SK-N-SH (cell line): ENCODE measurements around the gene PLPPR5. TPM values are rescaled to one million over a fixed set of nuclear protein-coding genes. Genes with fewer than 3 reads are reported as not detected.

ENCODE experiments used
- CTCF ChIA-PET: fragments of 300-600, 350-600 bp; formaldehyde crosslinking; extraction: SDS; loops from one replicate; lab custom pipeline; 2021; lab: Yijun Ruan, JAX
- POLR2A ChIA-PET: fragments of 350-600 bp; sonication (Branson Sonifier 250); formaldehyde crosslinking; extraction: SDS; loops from one replicate; lab custom pipeline; 2020; ENCODE audit warnings: antibody characterized with exemption, inconsistent platforms; lab: Yijun Ruan, JAX
- DNase-seq: peaks from one replicate; pipeline ENCODE4 v3.0.0; 2012
- H2AFZ ChIP-seq: fragments of 200-600 bp; sonication (generic); 2 replicates; pipeline ENCODE4 v1.8.1; 2016; ENCODE audit warnings: antibody characterized with exemption, mild to moderate bottlenecking, low read depth
- H3F3A ChIP-seq: fragments of 200-600 bp; sonication (generic); replicated peaks from 2 replicates; pipeline ENCODE3; 2016; ENCODE audit warnings: antibody characterized with exemption, mild to moderate bottlenecking; ENCODE audit not compliant: insufficient read depth
- H3K27ac ChIP-seq, 2 experiments: fragments of 200-500 bp in 1 of 2; fragments of 200-600 bp in 1 of 2; sonication (Bioruptor generic) in 1 of 2; sonication (generic), shearing (Covaris generic) in 1 of 2; 2 replicates each; pipeline versions ENCODE4 v1.5.1 to v1.6.1; 2014 to 2016; ENCODE audit warnings: low read depth in 2 of 2, inconsistent platforms in 1 of 2, low read length in 1 of 2, mild to moderate bottlenecking in 1 of 2, mixed read lengths in 1 of 2
- H3K27me3 ChIP-seq: fragments of 200-600 bp; sonication (generic), shearing (Covaris generic); 2 replicates; pipeline ENCODE4 v1.6.1; 2016; ENCODE audit warnings: mixed run types; ENCODE audit not compliant: insufficient read depth
- H3K36me3 ChIP-seq, 2 experiments: fragments of 200-500 bp in 1 of 2; fragments of 200-600 bp in 1 of 2; sonication (Bioruptor generic) in 1 of 2; sonication (generic) in 1 of 2; replicated peaks in 1 of 2; 2 replicates each; pipeline versions ENCODE3 to v1.5.1; 2014 to 2016; ENCODE audit warnings: low read length in 1 of 2, mild to moderate bottlenecking in 1 of 2; ENCODE audit not compliant: insufficient read depth in 2 of 2, control insufficient read depth in 1 of 2
- H3K4me1 ChIP-seq, 2 experiments: fragments of 200-500 bp in 1 of 2; fragments of 200-600 bp in 1 of 2; sonication (Bioruptor generic) in 1 of 2; sonication (generic), shearing (Covaris generic) in 1 of 2; 2 replicates each; pipeline versions ENCODE4 v1.5.1 to v1.6.1; 2014 to 2016; ENCODE audit warnings: low read depth in 1 of 2, low read length in 1 of 2, mixed run types in 1 of 2; ENCODE audit not compliant: insufficient read depth in 2 of 2, control insufficient read depth in 1 of 2
- H3K4me2 ChIP-seq: fragments of 200-600 bp; sonication (generic), shearing (Covaris generic); 2 replicates; pipeline ENCODE4 v1.6.1; 2017; ENCODE audit warnings: mixed run types
- H3K4me3 ChIP-seq, 2 experiments: fragments of 200-500 bp in 1 of 2; fragments of 200-600 bp in 1 of 2; sonication (Bioruptor generic) in 1 of 2; sonication (generic), shearing (Covaris generic) in 1 of 2; 2 replicates each; pipeline versions ENCODE4 v1.5.1 to v1.8.1; 2014 to 2016; ENCODE audit warnings: low read depth in 2 of 2, inconsistent platforms in 1 of 2, low read length in 1 of 2, mild to moderate bottlenecking in 1 of 2, mixed read lengths in 1 of 2, moderate library complexity in 1 of 2
- H3K79me2 ChIP-seq: fragments of 200-600 bp; sonication (generic); 2 replicates; pipeline ENCODE4 v1.8.1; 2017; ENCODE audit warnings: mild to moderate bottlenecking; ENCODE audit not compliant: insufficient read depth
- H3K9ac ChIP-seq: fragments of 200-600 bp; sonication (generic); 2 replicates; pipeline ENCODE4 v1.6.1; 2017; ENCODE audit warnings: mixed run types
- H3K9me2 ChIP-seq: fragments of 200-600 bp; sonication (generic); 2 replicates; pipeline ENCODE4 v1.6.1; 2017; ENCODE audit warnings: mixed run types
- H3K9me3 ChIP-seq: fragments of 200-600 bp; sonication (generic); 2 replicates; pipeline ENCODE4 v1.6.1; 2017; ENCODE audit warnings: mixed run types, mild to moderate bottlenecking, moderate library complexity
- H4K20me1 ChIP-seq: fragments of 200-600 bp; sonication (generic); 2 replicates; pipeline ENCODE4 v1.6.1; 2017; ENCODE audit warnings: mild to moderate bottlenecking, mixed run types; ENCODE audit not compliant: insufficient read depth
- CTCF ChIP-seq: fragments of 200-600 bp; sonication (generic); IDR thresholded peaks from 2 replicates; pipeline ENCODE4 v1.6.1; 2017; ENCODE audit warnings: antibody characterized with exemption, mild to moderate bottlenecking, moderate library complexity
- EP300 ChIP-seq, 2 experiments: IDR thresholded peaks; 2 replicates each; pipeline versions ENCODE4 v1.4.0 to v1.6.1; 2012; ENCODE audit warnings: borderline replicate concordance in 1 of 2, low read depth in 1 of 2, low read length in 1 of 2
- EZH2phosphoT487 ChIP-seq: fragments of 200-600 bp; sonication (generic); IDR thresholded peaks from 2 replicates; pipeline ENCODE4 v1.6.1; 2017; ENCODE audit warnings: low read depth, mixed run types, mild to moderate bottlenecking, antibody characterized with exemption, moderate library complexity, borderline replicate concordance
- FOSL2 ChIP-seq: IDR thresholded peaks from 2 replicates; pipeline ENCODE4 v1.4.0; 2012; ENCODE audit warnings: low read depth, mild to moderate bottlenecking, moderate library complexity, borderline replicate concordance
- GATA2 ChIP-seq: sonication (generic); formaldehyde crosslinking; IDR thresholded peaks from 2 replicates; pipeline ENCODE4 v1.5.0; 2020; ENCODE audit warnings: mild to moderate bottlenecking, missing genetic modification reagents
- MAX ChIP-seq: IDR thresholded peaks from 2 replicates; pipeline ENCODE4 v1.4.0; 2012; ENCODE audit warnings: low read depth
- MXI1 ChIP-seq: IDR thresholded peaks from 2 replicates; pipeline ENCODE4 v1.6.1; 2012; ENCODE audit warnings: mild to moderate bottlenecking, low read depth, low read length, improper control_type of control experiment
- NFIC ChIP-seq: IDR thresholded peaks from 2 replicates; pipeline ENCODE4 v1.4.0; 2012; ENCODE audit warnings: borderline replicate concordance
- PBX3 ChIP-seq: IDR thresholded peaks from 2 replicates; pipeline ENCODE4; 2012
- RAD21 ChIP-seq: IDR thresholded peaks from 2 replicates; pipeline ENCODE4 v1.6.1; 2012; ENCODE audit warnings: mild to moderate bottlenecking, low read length
- RFX5 ChIP-seq: IDR thresholded peaks from 2 replicates; pipeline ENCODE4 v1.6.1; 2012; ENCODE audit warnings: mild to moderate bottlenecking, improper control_type of control experiment, low read length
- RXRA ChIP-seq: IDR thresholded peaks from 2 replicates; pipeline ENCODE4 v1.4.0; 2012; ENCODE audit warnings: low read depth, mild to moderate bottlenecking, borderline replicate concordance
- SIN3A ChIP-seq: IDR thresholded peaks from 2 replicates; pipeline ENCODE4 v1.6.1; 2012; ENCODE audit warnings: low read depth, mild to moderate bottlenecking, low read length, moderate library complexity, borderline replicate concordance
- SMC3 ChIP-seq: IDR thresholded peaks from 2 replicates; pipeline ENCODE4 v1.6.1; 2012; ENCODE audit warnings: low read depth, low read length, improper control_type of control experiment
- TAF1 ChIP-seq: IDR thresholded peaks from 2 replicates; pipeline ENCODE4 v1.6.1; 2012; ENCODE audit warnings: low read depth, mild to moderate bottlenecking, low read length, moderate library complexity, borderline replicate concordance
- TCF12 ChIP-seq: IDR thresholded peaks from 2 replicates; pipeline ENCODE4 v1.4.0; 2012
- TEAD4 ChIP-seq: IDR thresholded peaks from 2 replicates; pipeline ENCODE4 v1.4.0; 2012; ENCODE audit warnings: mild to moderate bottlenecking, borderline replicate concordance; ENCODE audit not compliant: insufficient read depth
- USF1 ChIP-seq: IDR thresholded peaks from 2 replicates; pipeline ENCODE4 v1.4.0; 2012; ENCODE audit warnings: low read depth, borderline replicate concordance
- USF2 ChIP-seq: fragments of 150-350 bp; IDR thresholded peaks from 2 replicates; pipeline ENCODE4 v1.6.1; 2017; ENCODE audit warnings: antibody characterized with exemption, low read length, low read depth, borderline replicate concordance
- ZBTB33 ChIP-seq: IDR thresholded peaks from 2 replicates; pipeline ENCODE4 v1.4.0; 2012; ENCODE audit warnings: low read depth, borderline replicate concordance
- WGBS: methylation state at CpG from one replicate; pipeline ENCODE4 v1.1.6; 2017; ENCODE audit warnings: low lambda C conversion rate; 5-methylcytosine and 5-hydroxymethylcytosine counted together
- polyA plus RNA-seq, 3 experiments: library from polyadenylated mRNA; depleted of rRNA; stranded (reverse); fragments of >200 nt; gene quantifications; 2 replicates each; pipeline ENCODE4 v1.2.3, GENCODE V29; 2012

The PLPPR5 gene
- polyA plus RNA-seq, 1 of the 3 experiments (the other 2 are of a cell fraction) = 0.23 TPM

- peaks cover 12% of the 10 kb centered on the region for H3F3A ChIP-seq
Observed at GRCh38 chr1:98921817-98922216, 82.8 kb downstream of the PLPPR5 start.

More at GRCh38 chr1:98921817-98922216, 82.8 kb downstream of the PLPPR5 start:
- H3K9me3 ChIP-seq = no peaks in the 10 kb centered on the region
- peaks cover 6 to 41% of the 10 kb centered on the region in 2 experiments for H3K4me1 ChIP-seq
- no peaks in the 10 kb centered on the region for H3K9me2 ChIP-seq
- DNase-seq = no peak
- no peak overlapping the region for H3K9ac ChIP-seq
- ChIA-PET POLR2A (no interaction called here), CTCF (no interaction called here)
- H3K4me2 ChIP-seq = no peak overlapping the region
- H3K27me3 ChIP-seq = no peaks in the 10 kb centered on the region
- H2AFZ ChIP-seq = no peak overlapping the region
- peaks cover 0 to 2% of the 10 kb centered on the region in 2 experiments for H3K36me3 ChIP-seq
- 78% methylated on average over 2 of the region's 2 CpGs for WGBS
- H3K79me2 ChIP-seq = no peaks in the 10 kb centered on the region
- no peaks in the 10 kb centered on the region for H4K20me1 ChIP-seq
- TF ChIP-seq SMC3 (no peak), FOSL2 (no peak), MXI1 (no peak), MAX (no peak), ZBTB33 (no peak), RAD21 (no peak), TCF12 (no peak), TAF1 (no peak), USF2 (no peak), CTCF (no peak), EP300 (IDR thresholded peaks at IDR 0.05; ENCODE audit: borderline replicate concordance in 1 of 2, low read depth in 1 of 2, low read length in 1 of 2) (no peak), EZH2phosphoT487 (no peak), NFIC (no peak), TEAD4 (no peak), GATA2 (CRISPR knock-in tag) (no peak), USF1 (no peak), RFX5 (no peak), SIN3A (no peak), PBX3 (no peak), RXRA (no peak)
- TF ChIP-seq, all 33 proteins: peak for 0
- H3K27ac ChIP-seq = peak overlapping the region; percentile 28 to 79; a peak in 1 of 4 replicates
- no peak overlapping the region for H3K4me3 ChIP-seq
